Neutrophil (primary cell): Measurements from ENCODE around the gene SEC61A1.

Source experiments
- H3K27ac ChIP-seq: fragments of 200-600 bp; sonication (generic); 2 replicates; pipeline ENCODE4 v1.5.1; 2016; ENCODE audit warnings: mild to moderate bottlenecking, moderate library complexity
- H3K27me3 ChIP-seq: fragments of 200-600 bp; sonication (generic); 2 replicates; pipeline ENCODE4 v1.6.0; 2016; ENCODE audit warnings: mild to moderate bottlenecking
- H3K36me3 ChIP-seq: fragments of 200-600 bp; sonication (generic); 2 replicates; pipeline ENCODE4 v1.5.1; 2017
- H3K4me1 ChIP-seq, 2 experiments: fragments of 200-600 bp in 1 of 2; sonication (generic) in 1 of 2; 1 replicate in 1 of 2; 2 replicates in 1 of 2; pipeline versions ENCODE4 v1.5.1 to v1.6.1; 2013 to 2016; ENCODE audit warnings: low read depth in 1 of 2, low read length in 1 of 2, mild to moderate bottlenecking in 1 of 2, moderate library complexity in 1 of 2; ENCODE audit not compliant: control insufficient read depth in 1 of 2, insufficient read depth in 1 of 2
- H3K4me3 ChIP-seq, 2 experiments: fragments of 200-600 bp in 1 of 2; sonication (generic) in 1 of 2; 1 replicate in 1 of 2; 2 replicates in 1 of 2; pipeline ENCODE4 v1.5.1; 2013 to 2016; ENCODE audit warnings: low read depth in 1 of 2, low read length in 1 of 2, mild to moderate bottlenecking in 1 of 2, moderate library complexity in 1 of 2
- H3K9me3 ChIP-seq: fragments of 200-600 bp; sonication (generic); 2 replicates; pipeline ENCODE4 v1.5.1; 2016
- CTCF ChIP-seq: fragments of 200-600 bp; sonication (generic); IDR thresholded peaks from 2 replicates; pipeline ENCODE4 v1.5.1; 2016; ENCODE audit warnings: antibody characterized with exemption

Gene SEC61A1

GRCh38 chr3:128071771-128072453 is 19.7 kb downstream of the SEC61A1 start:
- no peak for TF ChIP-seq CTCF
- H3K27me3 ChIP-seq: peaks cover 10% of the 10 kb centered on the region
- no peak overlapping the region for H3K4me3 ChIP-seq
- H3K36me3 ChIP-seq: peaks cover 64% of the 10 kb centered on the region
- peaks cover 29 to 32% of the 10 kb centered on the region in 2 experiments for H3K4me1 ChIP-seq
- H3K27ac ChIP-seq: no peak overlapping the region
- no peaks in the 10 kb centered on the region for H3K9me3 ChIP-seq

GRCh38 chr3:128072454-128073184 is 20.4 kb downstream of the SEC61A1 start:
- Histone ChIP-seq H3K27me3 (peaks cover 10% of the 10 kb centered on the region), H3K4me3 (no peak overlapping the region), H3K9me3 (no peaks in the 10 kb centered on the region), H3K36me3 (peaks cover 57% of the 10 kb centered on the region), H3K27ac (no peak overlapping the region), H3K4me1 (peaks cover 33 to 36% of the 10 kb centered on the region in 2 experiments)
- TF ChIP-seq CTCF: no peak

GRCh38 chr3:128073185-128073725 is 21.0 kb downstream of the SEC61A1 start:
- Histone ChIP-seq H3K27ac (peak overlapping the region; percentile 34), H3K27me3 (peaks cover 10% of the 10 kb centered on the region), H3K4me3 (no peak overlapping the region), H3K4me1 (peaks cover 33 to 36% of the 10 kb centered on the region in 2 experiments), H3K36me3 (peaks cover 51% of the 10 kb centered on the region), H3K9me3 (no peaks in the 10 kb centered on the region)
- TF ChIP-seq CTCF: no peak

GRCh38 chr3:128073807-128074206 is 21.6 kb downstream of the SEC61A1 start:
- peak overlapping the region; percentile 34 for H3K27ac ChIP-seq
- H3K9me3 ChIP-seq: no peaks in the 10 kb centered on the region
- no peak overlapping the region for H3K4me3 ChIP-seq
- H3K36me3 ChIP-seq: peaks cover 45% of the 10 kb centered on the region
- peaks cover 10% of the 10 kb centered on the region for H3K27me3 ChIP-seq
- TF ChIP-seq CTCF: no peak
- H3K4me1 ChIP-seq: peaks cover 33 to 36% of the 10 kb centered on the region in 2 experiments

- H3K36me3 ChIP-seq: peaks cover 33% of the 10 kb centered on the region
- peaks cover 33 to 36% of the 10 kb centered on the region in 2 experiments for H3K4me1 ChIP-seq
- H3K4me3 ChIP-seq: peak overlapping the region; percentile 69 to 78
- H3K27me3 ChIP-seq: peaks cover 10% of the 10 kb centered on the region
- TF ChIP-seq CTCF: no peak
- no peaks in the 10 kb centered on the region for H3K9me3 ChIP-seq
- no peak overlapping the region for H3K27ac ChIP-seq
Measured at GRCh38 chr3:128074851-128075521, 22.7 kb downstream of the SEC61A1 start.
